Ammon's horn (tissue), 1 donor: ENCODE data around the gene INO80.

Experiments
- DNase-seq: peaks from one replicate; pipeline ENCODE4 v3.0.0-alpha.2; 2016; ENCODE audit warnings: low spot score

INO80 gene

GRCh38 chr15:40929660-40930429, 186.2 kb downstream of the INO80 start:
- DNase-seq = no peak
